Heart left ventricle (tissue), 16 donors: ENCODE results near the gene PLA2G6. TPM values are rescaled to one million over a fixed set of nuclear protein-coding genes. Genes with fewer than 3 reads are reported as not detected.

ENCODE experiments used
- ATAC-seq, 4 donors: fragments of 200-7000 bp; cut with Tn5 transposase; one replicate each; pipeline ENCODE4 v1.9.1; 2020 to 2022; ENCODE audit warnings: moderate library complexity in 4 of 4, mild to moderate bottlenecking in 3 of 4, moderate number of reproducible peaks in 1 of 4
- DNase-seq, 5 donors: peaks; one replicate each; pipeline ENCODE4 v3.0.0-alpha.2; 2020
- H3K27ac ChIP-seq, 12 donors: fragments of 200-600 bp; sonication (generic) in 4 of 12; one replicate each; pipeline versions ENCODE4 v1.5.0 to v1.8.0; 2016 to 2022; ENCODE audit warnings: mild to moderate bottlenecking in 2 of 12
- H3K27me3 ChIP-seq, 9 donors: fragments of 200-600 bp; sonication (generic) in 2 of 9; one replicate each; pipeline versions ENCODE4 v1.5.1 to v1.8.0; 2016 to 2022; ENCODE audit warnings: mild to moderate bottlenecking in 3 of 9
- H3K36me3 ChIP-seq, 9 donors: fragments of 200-600 bp; sonication (generic) in 2 of 9; one replicate each; pipeline versions ENCODE4 v1.5.0 to v1.8.0; 2018 to 2022; ENCODE audit warnings: mild to moderate bottlenecking in 2 of 9
- H3K4me1 ChIP-seq, 12 donors: fragments of 200-600 bp; sonication (generic) in 4 of 12; one replicate each; pipeline versions ENCODE4 v1.5.0 to v1.8.0; 2016 to 2022; ENCODE audit warnings: mild to moderate bottlenecking in 3 of 12
- H3K4me3 ChIP-seq, 12 donors: fragments of 200-600 bp; sonication (generic) in 4 of 12; one replicate each; pipeline versions ENCODE4 v1.5.0 to v1.8.0; 2017 to 2022; ENCODE audit warnings: mild to moderate bottlenecking in 9 of 12, moderate library complexity in 4 of 12
- H3K9me3 ChIP-seq, 12 donors: fragments of 200-600 bp; sonication (generic) in 4 of 12; one replicate each; pipeline versions ENCODE4 v1.5.0 to v1.8.0; 2016 to 2022; ENCODE audit warnings: mild to moderate bottlenecking in 1 of 12
- CTCF ChIP-seq, 12 donors: fragments of 200-600 bp; sonication (generic) in 4 of 12; IDR thresholded peaks; one replicate each; pipeline versions ENCODE4 v1.5.0 to v1.8.0; 2018 to 2022; ENCODE audit warnings: antibody characterized with exemption in 12 of 12, mild to moderate bottlenecking in 5 of 12
- POLR2A ChIP-seq, 2 donors: fragments of 450-650 bp; IDR thresholded peaks; one replicate each; pipeline ENCODE4 v1.6.1; 2017; ENCODE audit warnings: antibody characterized with exemption in 2 of 2, mild to moderate bottlenecking in 2 of 2, moderate library complexity in 2 of 2
- WGBS, 4 donors: extraction: QIAGEN DNeasy Blood & Tissue Kit in 2 of 4; methylation state at CpG; one replicate each; pipeline versions ENCODE4 v1.1.5 to v1.1.7; 2013 to 2018; 5-methylcytosine and 5-hydroxymethylcytosine counted together
- intact Hi-C, 10 donors: fragments of 100-400 bp; cut with DNase I; formaldehyde crosslinking; loops; one replicate each; pipeline versions ENCODE4 v1.11.1 to v1.14.2; 2022
- polyA plus RNA-seq, 2 donors: library from polyadenylated mRNA; stranded (reverse); fragments of 200-250 nt; gene quantifications; one replicate each; pipeline ENCODE4 v1.2.3, GENCODE V29; 2013
- total RNA-seq, 9 donors: library from RNA; depleted of rRNA in 2 of 9; stranded (reverse); fragments of >200 nt in 2 of 9; fragmentation: NEBNext Ultra II Directional in 3 of 9; extraction: Animal tissue kit (Norgen Biotek cat#: 25700) in 3 of 9; gene quantifications; one replicate each; pipeline versions ENCODE4 v1.1.0 to v1.2.4, GENCODE V29; 2016 to 2023
- donor health status: ischemic (EF 13 %, LVEDD 7.1; RV severe dilation, severe dysfunction).
- donor health status: healthy with polysubstance abuse.
- donor health status: DM: no; HTN: yes; CAD: no.
- donor health status: DM: no; HTN: no; CAD: no.
- donor health status: ischemic (EF 25% LVEDD 6.9; RV normal size, moderate dysfunction).
- donor health status: ischemic (EF 25% LVEDD 5.7; RV mildly dilated, moderate dysfunction).
- donor health status: healthy.
- donor health status: DM: yes; HTN: yes; CAD: no.
- donor health status: ischemic (EF 35%, LVEDD 5.7; RV mildly dilated, moderate dysfunction).
- donor health status: nonischemic (EF 11% LVEDD 7.7; RV severe dilation, severe dysfunction).
- donor health status: DM: yes; HTN: yes; CAD: no.
- donor health status: PGD.
- donor health status: ischemic (EF 29% LVEDD 5.4; RV normal size, mild dysfunction).
- donor health status: nonischemic (EF 23%, LVEDD 6.1; RV moderate dilation, normal function).

PLA2G6 gene
- total and polyA plus RNA-seq, 11 donors, result 4.9 to 17.9 (median 11.0) TPM

- peak overlapping the region in 10 of 12 donors; percentile 18 to 45 (median 36) for H3K4me3 ChIP-seq
- WGBS, 4 donors, result 19 to 85% (median 31%) methylated on average over 6 to 82 of the region's 85 CpGs
- peaks cover 0 to 19% (median 5%) of the 10 kb centered on the region in 9 donors for H3K27me3 ChIP-seq
- ATAC-seq (peak in 3 of 4 donors; percentile 40 to 61 (median 45)), DNase-seq (no peak)
- H3K9me3 ChIP-seq, result no peaks in the 10 kb centered on the region
- intact Hi-C loops, result loop anchor here in 1 of 10 donors (1.0 kb wide), 1 partner anchor 24 kb away; no protein-coding TSS in a partner anchor
- H3K27ac ChIP-seq, result no peak overlapping the region
- H3K4me1 ChIP-seq, result peaks cover 0 to 13% (median 5%) of the 10 kb centered on the region in 12 donors
- H3K36me3 ChIP-seq, result no peaks in the 10 kb centered on the region
- TF ChIP-seq CTCF (IDR thresholded peaks at IDR 0.05) (no peak), POLR2A (IDR thresholded peaks at IDR 0.05) (no peak)
These were observed 92.8 kb downstream of the PLA2G6 start for GRCh38 chr22:38088629-38089473.

- no peak for TF ChIP-seq CTCF (IDR thresholded peaks at IDR 0.05)
- no peak for TF ChIP-seq POLR2A (IDR thresholded peaks at IDR 0.05)
- no peak for DNase-seq
- intact Hi-C loops, result no loop called here
- WGBS, 4 donors, result 93 to 96% (median 95%) methylated on average over 12 of the region's 12 CpGs
- no peak overlapping the region for H3K27ac ChIP-seq
- H3K4me3 ChIP-seq, result no peak overlapping the region
- H3K36me3 ChIP-seq, result no peaks in the 10 kb centered on the region
- H3K27me3 ChIP-seq, result peaks cover 0 to 27% (median 5%) of the 10 kb centered on the region in 9 donors
- no peak for ATAC-seq
- peaks cover 0 to 13% (median 6%) of the 10 kb centered on the region in 12 donors for H3K4me1 ChIP-seq
- no peaks in the 10 kb centered on the region for H3K9me3 ChIP-seq
These were observed 93.8 kb downstream of the PLA2G6 start for GRCh38 chr22:38087855-38088254.

- H3K4me3 ChIP-seq, result no peak overlapping the region
- H3K27ac ChIP-seq, result no peak overlapping the region
- no peak for TF ChIP-seq CTCF (IDR thresholded peaks at IDR 0.05)
- DNase-seq (peak in 1 of 5 donors; percentile 44), ATAC-seq (no peak)
- H3K36me3 ChIP-seq, result no peaks in the 10 kb centered on the region
- WGBS, 4 donors, result 90 to 94% (median 93%) methylated on average over 13 of the region's 13 CpGs
- intact Hi-C loops, result no loop called here
- peaks cover 0 to 20% (median 11%) of the 10 kb centered on the region in 12 donors for H3K4me1 ChIP-seq
- H3K27me3 ChIP-seq, result peaks cover 0 to 37% (median 9%) of the 10 kb centered on the region in 9 donors
- no peaks in the 10 kb centered on the region for H3K9me3 ChIP-seq
These were observed 94.7 kb downstream of the PLA2G6 start for GRCh38 chr22:38086942-38087341.

- Histone ChIP-seq H3K36me3 (no peaks in the 10 kb centered on the region), H3K4me3 (no peak overlapping the region), H3K4me1 (peaks cover 0 to 27% (median 17%) of the 10 kb centered on the region in 12 donors), H3K9me3 (no peaks in the 10 kb centered on the region), H3K27me3 (peaks cover 0 to 43% (median 14%) of the 10 kb centered on the region in 9 donors), H3K27ac (no peak overlapping the region)
- DNase-seq (peak in 1 of 5 donors; percentile 46), ATAC-seq (no peak)
- WGBS, 4 donors, result 91 to 96% (median 92%) methylated on average over 9 to 25 of the region's 25 CpGs
- TF ChIP-seq CTCF (IDR thresholded peaks at IDR 0.05) (no peak), POLR2A (IDR thresholded peaks at IDR 0.05) (no peak)
- intact Hi-C loops, result no loop called here
These were observed 95.4 kb downstream of the PLA2G6 start for GRCh38 chr22:38086001-38086845.
